ENCODE data around the gene JAML. TPM values are rescaled to one million over a fixed set of nuclear protein-coding genes. Genes with fewer than 3 reads are reported as not detected.

The JAML gene
- total RNA-seq, 2 donors from 2014 or later = 1.4 to 8.5 TPM

DNA sequence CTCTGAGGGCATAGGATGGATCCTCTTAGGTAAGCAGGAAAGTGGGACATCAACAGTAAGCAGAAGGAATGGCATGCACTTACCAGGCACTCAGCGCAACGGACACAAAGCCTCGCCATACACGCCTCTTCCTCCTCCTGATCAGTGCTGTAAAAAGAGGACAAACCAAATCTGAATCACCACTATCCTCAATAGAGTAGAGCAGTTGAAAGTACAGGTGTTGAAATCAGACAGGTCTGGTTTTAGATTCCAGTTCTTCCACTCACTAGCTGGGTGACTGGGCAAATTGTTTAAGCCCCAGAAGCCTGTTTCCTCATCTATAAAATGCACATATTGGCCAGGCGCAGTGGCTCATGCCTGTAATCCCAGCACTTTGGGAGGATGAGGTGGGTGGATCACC, 8.6 kb upstream of the JAML start:
- no peak for DNase-seq (ENCODE audit: low spot score)
- Mint-ChIP-seq H3K9me3 (no peaks in the 10 kb centered on the region), H3K4me3 (no peak overlapping the region), H3K36me3 (peaks cover 10% of the 10 kb centered on the region), H3K4me1 (ENCODE audit: low read depth in 2 of 2) (peaks cover 11 to 16% of the 10 kb centered on the region in 2 donors), H3K27me3 (no peaks in the 10 kb centered on the region), H3K27ac (no peak overlapping the region)
- no peak for ATAC-seq

DNA sequence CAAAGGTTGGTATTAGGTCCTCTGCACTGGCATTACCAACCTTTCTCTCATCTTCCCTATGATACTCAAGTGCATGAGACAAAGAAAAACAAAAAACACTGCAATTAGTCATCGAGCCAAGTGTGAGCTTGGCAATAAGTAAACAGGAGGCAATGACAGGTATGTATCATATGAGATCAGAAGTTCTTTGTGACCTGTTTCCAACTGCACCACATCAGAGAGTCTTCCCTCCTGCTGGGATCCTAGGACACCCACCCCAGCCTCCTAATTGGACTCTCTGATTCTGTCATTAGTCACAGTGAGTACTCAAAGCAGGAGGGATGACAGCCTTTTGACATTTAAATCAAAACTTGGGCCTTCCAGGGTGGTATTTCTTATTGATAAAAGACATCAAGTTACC, 7.8 kb upstream of the JAML start:
- no peak for DNase-seq (ENCODE audit: low spot score)
- no peaks in the 10 kb centered on the region for H3K27me3 Mint-ChIP-seq
- no peak for ATAC-seq
- no peak overlapping the region for H3K27ac Mint-ChIP-seq
- peaks cover 16 to 20% of the 10 kb centered on the region in 2 donors for H3K4me1 Mint-ChIP-seq (ENCODE audit: low read depth in 2 of 2)
- peaks cover 10% of the 10 kb centered on the region for H3K36me3 Mint-ChIP-seq
- no peaks in the 10 kb centered on the region for H3K9me3 Mint-ChIP-seq
- no peak overlapping the region for H3K4me3 Mint-ChIP-seq

DNA sequence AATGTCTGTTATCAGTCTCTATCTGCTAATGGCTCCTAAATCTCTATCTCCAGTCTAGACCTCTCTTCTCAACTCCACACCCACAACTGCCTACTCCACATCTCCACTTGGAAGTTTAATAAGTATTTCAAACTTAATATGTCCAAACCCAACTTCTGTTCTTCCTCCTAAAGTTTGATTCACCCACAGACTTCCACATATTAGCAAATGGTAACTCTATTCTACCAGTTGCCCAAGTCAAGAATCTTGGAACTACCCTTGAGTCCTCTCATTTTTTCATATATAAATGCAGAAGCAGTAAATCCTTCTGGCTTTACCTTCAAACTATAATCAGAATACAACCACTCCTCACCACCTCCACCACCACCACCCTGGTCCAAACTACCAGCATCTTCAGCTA, 6.7 kb upstream of the JAML start:
- H3K36me3 Mint-ChIP-seq = peaks cover 10% of the 10 kb centered on the region
- no peak overlapping the region for H3K27ac Mint-ChIP-seq
- H3K4me3 Mint-ChIP-seq = no peak overlapping the region
- H3K4me1 Mint-ChIP-seq (ENCODE audit: low read depth in 2 of 2) = peaks cover 28 to 32% of the 10 kb centered on the region in 2 donors
- no peaks in the 10 kb centered on the region for H3K9me3 Mint-ChIP-seq
- ATAC-seq (no peak), DNase-seq (ENCODE audit: low spot score) (no peak)
- no peaks in the 10 kb centered on the region for H3K27me3 Mint-ChIP-seq

DNA sequence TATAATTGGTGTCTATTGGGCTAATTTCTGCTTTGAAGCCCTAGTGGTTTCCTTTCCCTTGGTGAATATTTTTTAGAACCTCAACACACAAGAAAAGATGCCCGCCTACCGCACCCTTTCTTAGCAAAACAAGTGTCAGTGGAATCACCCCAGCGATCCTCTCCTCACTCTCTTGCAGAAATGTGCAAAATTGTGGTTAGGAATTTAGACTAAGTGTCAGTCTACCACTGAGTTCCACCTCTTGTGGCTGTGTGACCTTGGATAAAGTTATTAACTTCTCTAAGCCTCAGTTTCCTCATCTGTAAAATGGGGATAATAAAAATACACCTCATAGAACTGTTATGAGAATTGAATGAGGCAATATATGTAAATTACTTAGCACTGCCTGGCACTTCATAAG, 5.3 kb upstream of the JAML start:
- DNase-seq (ENCODE audit: low spot score) (no peak), ATAC-seq (no peak)
- H3K4me1 Mint-ChIP-seq (ENCODE audit: low read depth in 2 of 2) = peaks cover 32 to 33% of the 10 kb centered on the region in 2 donors
- no peaks in the 10 kb centered on the region for H3K27me3 Mint-ChIP-seq
- peaks cover 8% of the 10 kb centered on the region for H3K36me3 Mint-ChIP-seq
- H3K27ac Mint-ChIP-seq = no peak overlapping the region
- H3K9me3 Mint-ChIP-seq = no peaks in the 10 kb centered on the region
- H3K4me3 Mint-ChIP-seq = peak overlapping the region; percentile 21

DNA sequence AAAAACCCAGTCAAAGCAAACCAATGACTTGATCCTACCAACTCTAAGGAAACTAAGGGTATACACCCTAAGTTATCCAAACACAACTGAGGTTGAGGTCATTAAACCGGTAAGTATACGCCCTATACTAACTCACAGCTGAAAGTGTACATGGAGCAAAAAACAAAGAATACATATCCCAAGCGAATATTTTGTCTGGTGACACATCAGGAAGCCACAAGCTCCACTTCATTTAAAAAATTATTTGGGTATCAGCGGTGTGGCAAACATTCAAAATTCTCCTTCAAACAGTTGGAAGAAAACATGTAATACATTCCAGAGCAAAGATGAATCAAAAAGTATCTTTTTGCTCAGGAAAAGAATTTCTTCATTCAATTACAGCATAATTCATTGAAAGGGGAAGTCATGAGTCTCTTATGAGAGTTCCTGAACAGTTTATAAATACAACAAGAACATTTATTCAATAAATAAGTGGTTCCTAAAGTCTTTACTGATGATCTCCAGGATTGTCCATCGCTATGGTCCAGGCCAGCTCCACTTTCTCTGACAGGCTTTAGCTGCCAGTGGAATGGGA, 4.5 kb upstream of the JAML start:
- H3K4me3 Mint-ChIP-seq = peak overlapping the region; percentile 55

DNA sequence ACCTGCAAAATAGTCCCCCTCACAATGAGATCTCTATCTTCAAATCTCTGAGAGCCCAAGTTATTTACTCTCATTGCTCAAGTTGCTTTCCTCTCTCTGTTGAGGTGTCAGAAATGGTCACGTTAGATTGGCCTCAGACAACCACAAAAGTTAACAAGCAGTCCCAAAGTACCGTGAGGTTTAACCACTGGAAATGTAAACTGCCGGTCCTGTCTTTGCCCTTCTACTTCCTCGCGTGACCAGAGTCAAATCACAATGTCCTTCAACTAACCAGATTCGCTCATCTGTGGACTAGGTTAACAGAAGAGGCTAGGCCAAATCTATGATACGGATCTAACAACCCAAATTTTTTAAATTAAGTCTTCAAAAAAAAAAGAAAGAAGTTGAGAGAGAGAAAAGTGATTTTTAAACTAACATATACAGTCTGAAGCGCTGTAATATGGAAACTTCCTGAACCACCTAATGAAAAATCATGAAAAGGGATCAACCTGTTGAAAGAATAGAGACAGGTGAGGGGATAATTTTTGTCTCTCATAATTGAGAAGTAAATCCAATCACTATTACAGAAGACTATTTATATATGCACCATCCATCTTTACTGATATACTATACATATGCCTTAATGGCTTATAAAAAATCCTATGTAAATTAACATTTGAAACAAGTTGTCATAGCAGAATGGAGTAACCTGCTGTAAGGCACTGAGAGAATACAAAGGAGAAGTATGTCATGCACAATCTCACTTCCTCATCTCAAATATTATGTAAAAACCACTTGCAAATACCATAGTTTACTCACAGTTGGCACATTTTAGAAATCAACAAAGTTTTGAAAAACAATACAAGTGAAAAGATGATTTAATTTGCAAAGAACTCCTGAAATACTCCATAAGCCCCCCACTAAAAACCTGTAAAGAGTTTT, 3.3 kb upstream of the JAML start:
- Mint-ChIP-seq H3K9me3 (no peaks in the 10 kb centered on the region), H3K27me3 (peaks cover 0 to 3% of the 10 kb centered on the region in 2 donors), H3K27ac (peak overlapping the region; percentile 78 to 83), H3K4me1 (ENCODE audit: low read depth in 2 of 2) (peaks cover 45 to 51% of the 10 kb centered on the region in 2 donors), H3K4me3 (peak overlapping the region; percentile 78), H3K36me3 (peaks cover 6% of the 10 kb centered on the region)
- DNase-seq (ENCODE audit: low spot score) = peak; percentile 78
- ATAC-seq = peak; percentile 71 to 79

More for the DNA sequence above, 4.5 kb upstream of the JAML start:
- Mint-ChIP-seq H3K4me1 (ENCODE audit: low read depth in 2 of 2) (peaks cover 38 to 40% of the 10 kb centered on the region in 2 donors), H3K9me3 (no peaks in the 10 kb centered on the region), H3K36me3 (peaks cover 10% of the 10 kb centered on the region), H3K27ac (peak overlapping the region in 1 of 2 donors; percentile 83), H3K27me3 (peaks cover 0 to 3% of the 10 kb centered on the region in 2 donors)
- no peak for ATAC-seq
- no peak for DNase-seq (ENCODE audit: low spot score)

DNA sequence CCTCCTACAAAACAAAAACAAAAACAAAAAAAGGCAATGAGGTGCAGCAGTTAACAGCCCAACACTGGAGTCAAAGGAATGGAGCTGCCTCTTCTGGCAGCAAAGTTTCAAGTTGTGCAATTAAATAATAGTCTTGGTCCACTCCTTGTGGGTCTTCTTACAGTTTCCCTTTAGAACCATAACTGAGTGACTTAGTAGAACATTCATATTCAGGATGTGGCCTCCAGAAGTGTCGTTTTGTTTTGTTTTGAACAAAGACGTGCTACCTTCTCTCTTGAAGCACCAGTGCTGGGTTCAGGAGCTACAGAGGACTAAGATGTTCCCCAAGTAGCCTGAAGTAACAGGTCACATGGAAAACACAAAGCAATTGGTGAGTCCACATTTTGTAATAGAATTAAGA, 2.0 kb upstream of the JAML start:
- peaks cover 6% of the 10 kb centered on the region for H3K36me3 Mint-ChIP-seq
- peaks cover 45 to 56% of the 10 kb centered on the region in 2 donors for H3K4me1 Mint-ChIP-seq (ENCODE audit: low read depth in 2 of 2)

DNA sequence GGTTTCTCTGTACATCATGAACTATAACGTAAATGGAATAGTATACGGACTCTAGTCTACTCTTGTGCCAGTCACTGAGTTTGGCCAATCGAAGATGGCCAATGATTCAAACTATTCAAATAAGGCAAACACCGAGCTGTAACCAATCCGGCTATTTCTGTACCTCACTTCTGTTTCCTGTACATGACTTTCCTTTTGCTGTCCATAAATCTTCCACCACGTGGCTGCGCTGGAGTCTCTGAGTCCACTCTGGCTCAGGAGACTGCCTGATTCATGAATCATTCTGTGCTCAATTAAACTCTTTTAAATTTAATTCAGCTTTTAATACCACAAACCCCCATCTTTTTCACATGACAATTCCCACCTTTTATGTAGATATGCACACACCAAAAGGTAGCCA, 1.5 kb upstream of the JAML start:
- DNase-seq (ENCODE audit: low spot score) (no peak), ATAC-seq (no peak)
- H3K27ac Mint-ChIP-seq = peak overlapping the region; percentile 78 to 83
- H3K9me3 Mint-ChIP-seq = no peaks in the 10 kb centered on the region
- H3K27me3 Mint-ChIP-seq = peaks cover 0 to 7% of the 10 kb centered on the region in 2 donors
- peaks cover 45 to 56% of the 10 kb centered on the region in 2 donors for H3K4me1 Mint-ChIP-seq (ENCODE audit: low read depth in 2 of 2)
- H3K4me3 Mint-ChIP-seq = peak overlapping the region; percentile 78
- peaks cover 6% of the 10 kb centered on the region for H3K36me3 Mint-ChIP-seq

More for the DNA sequence above, 2.0 kb upstream of the JAML start:
- Mint-ChIP-seq H3K27me3 (peaks cover 0 to 7% of the 10 kb centered on the region in 2 donors), H3K27ac (peak overlapping the region; percentile 78 to 83), H3K9me3 (no peaks in the 10 kb centered on the region), H3K4me3 (peak overlapping the region; percentile 78)
- DNase-seq (ENCODE audit: low spot score) = no peak
- ATAC-seq = peak; percentile 75 to 84

DNA sequence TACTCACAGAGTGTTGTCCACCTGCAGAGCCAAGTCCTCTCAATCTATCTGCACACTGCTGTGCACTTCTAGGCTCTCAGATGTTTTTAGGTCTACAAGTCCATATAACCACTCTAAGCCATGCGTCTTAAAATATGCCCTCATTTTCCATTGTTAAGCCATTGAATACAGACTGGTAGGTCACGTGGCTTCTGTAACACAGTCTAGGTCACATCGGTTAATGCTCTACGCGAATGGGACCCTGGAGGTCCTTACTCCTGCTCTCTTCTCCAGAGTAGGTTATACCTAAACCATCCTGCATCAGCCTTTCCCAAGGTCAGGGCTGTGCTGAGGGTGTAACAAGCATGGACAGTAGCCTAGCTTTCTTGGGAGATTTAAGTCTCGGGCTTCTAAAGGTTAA, 819 bp downstream of the JAML start:
- ATAC-seq (no peak), DNase-seq (ENCODE audit: low spot score) (no peak)
- Mint-ChIP-seq H3K4me1 (ENCODE audit: low read depth in 2 of 2) (peaks cover 36 to 65% of the 10 kb centered on the region in 2 donors), H3K9me3 (no peaks in the 10 kb centered on the region), H3K27me3 (peaks cover 0 to 14% of the 10 kb centered on the region in 2 donors), H3K36me3 (peaks cover 6% of the 10 kb centered on the region), H3K27ac (peak overlapping the region; percentile 67 to 78), H3K4me3 (peak overlapping the region; percentile 76)

DNA sequence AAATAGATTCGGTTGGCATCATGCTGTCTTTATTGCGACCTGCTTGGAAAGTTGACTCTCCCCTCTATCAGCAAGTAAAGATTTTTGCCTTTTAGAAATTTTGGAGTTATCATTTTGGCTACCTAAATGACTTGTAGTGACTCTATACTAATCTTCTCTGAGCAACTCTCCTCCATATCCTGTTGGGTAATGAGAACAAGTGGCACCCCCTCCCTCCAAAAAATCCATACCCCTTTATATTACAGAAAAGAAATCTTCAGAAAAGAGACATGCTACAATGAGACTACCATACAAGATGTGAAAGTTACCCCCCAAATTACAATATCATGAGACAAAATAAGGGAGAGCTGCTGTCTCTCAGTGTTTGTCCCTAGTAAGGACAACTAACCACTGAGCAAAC, 1.2 kb downstream of the JAML start:
- H3K9me3 Mint-ChIP-seq = no peaks in the 10 kb centered on the region
- H3K4me1 Mint-ChIP-seq (ENCODE audit: low read depth in 2 of 2) = peaks cover 36 to 63% of the 10 kb centered on the region in 2 donors
- peaks cover 6% of the 10 kb centered on the region for H3K36me3 Mint-ChIP-seq
- peak overlapping the region; percentile 76 for H3K4me3 Mint-ChIP-seq
- peaks cover 0 to 17% of the 10 kb centered on the region in 2 donors for H3K27me3 Mint-ChIP-seq
- ATAC-seq (no peak), DNase-seq (ENCODE audit: low spot score) (no peak)
- peak overlapping the region; percentile 67 to 78 for H3K27ac Mint-ChIP-seq

DNA sequence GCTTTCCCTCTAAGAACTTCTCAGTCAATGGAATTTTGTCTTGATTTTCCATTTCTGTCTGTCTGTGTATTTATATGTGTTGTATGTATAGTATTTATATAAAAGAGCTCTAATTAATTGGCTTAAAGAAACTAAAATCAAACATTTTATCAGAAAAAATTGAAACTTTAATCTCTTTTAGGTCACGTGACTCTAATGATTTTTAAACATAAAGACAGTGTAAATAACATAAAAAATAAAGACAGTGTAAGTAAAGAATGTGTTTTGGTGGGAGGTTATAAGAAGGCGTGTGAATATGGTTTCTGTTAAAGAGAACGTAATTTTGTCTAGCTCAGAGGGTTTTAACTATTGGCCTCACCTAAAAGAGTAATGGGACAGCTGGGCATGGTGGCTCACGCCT, 2.4 kb downstream of the JAML start:
- peak overlapping the region; percentile 67 to 78 for H3K27ac Mint-ChIP-seq
- peaks cover 0 to 17% of the 10 kb centered on the region in 2 donors for H3K27me3 Mint-ChIP-seq
- ATAC-seq (no peak), DNase-seq (ENCODE audit: low spot score) (no peak)
- H3K36me3 Mint-ChIP-seq = peaks cover 6% of the 10 kb centered on the region
- no peak overlapping the region for H3K4me3 Mint-ChIP-seq
- no peaks in the 10 kb centered on the region for H3K9me3 Mint-ChIP-seq
- peaks cover 29 to 61% of the 10 kb centered on the region in 2 donors for H3K4me1 Mint-ChIP-seq (ENCODE audit: low read depth in 2 of 2)

DNA sequence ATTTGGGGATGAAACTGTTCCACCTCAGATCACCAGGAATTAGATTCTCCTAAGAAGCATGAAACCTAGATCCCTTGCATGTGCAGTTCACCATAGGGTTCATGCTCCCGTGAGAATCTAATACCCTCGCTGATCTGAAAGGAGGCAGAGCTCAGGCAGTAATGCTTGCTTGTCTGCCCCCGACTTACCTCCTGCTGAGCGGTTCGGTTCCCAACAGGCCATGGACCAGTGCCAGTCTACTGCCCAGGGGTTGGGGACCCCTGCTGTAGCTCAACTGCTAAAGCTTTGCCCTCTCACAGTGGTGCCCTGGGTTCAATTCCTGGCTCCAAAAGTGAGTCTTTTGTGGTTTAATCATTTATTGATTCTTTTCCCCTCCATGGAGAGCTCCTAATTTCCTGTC, 3.4 kb downstream of the JAML start:
- H3K36me3 Mint-ChIP-seq = peaks cover 6% of the 10 kb centered on the region
- ATAC-seq = no peak
- DNase-seq (ENCODE audit: low spot score) = no peak
- H3K9me3 Mint-ChIP-seq = no peaks in the 10 kb centered on the region
- no peak overlapping the region for H3K4me3 Mint-ChIP-seq
- H3K27me3 Mint-ChIP-seq = peaks cover 0 to 22% of the 10 kb centered on the region in 2 donors
- H3K4me1 Mint-ChIP-seq (ENCODE audit: low read depth in 2 of 2) = peaks cover 26 to 61% of the 10 kb centered on the region in 2 donors
- no peak overlapping the region for H3K27ac Mint-ChIP-seq

DNA sequence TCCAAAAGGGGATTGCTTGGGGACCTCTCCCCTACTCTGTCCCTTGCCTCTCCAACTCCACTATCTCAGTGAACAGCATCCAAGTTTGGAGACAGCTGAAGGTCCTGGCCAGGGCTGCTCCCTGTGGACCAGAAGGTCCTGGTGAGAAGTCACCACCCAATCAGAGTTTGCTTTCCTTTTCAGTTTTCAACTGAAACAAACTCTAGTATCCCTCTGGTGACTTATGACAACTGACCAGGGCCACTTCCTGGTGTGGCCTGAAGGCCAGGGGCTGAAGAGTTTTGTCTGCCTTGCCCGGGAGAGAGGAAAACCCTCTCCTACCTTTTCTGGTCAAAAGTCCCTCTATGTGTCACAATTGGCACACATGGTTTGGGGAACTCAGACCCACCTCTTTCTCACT, 5.1 kb downstream of the JAML start:
- Mint-ChIP-seq H3K27ac (peak overlapping the region; percentile 80 to 81), H3K4me3 (peak overlapping the region; percentile 54), H3K36me3 (no peaks in the 10 kb centered on the region), H3K9me3 (no peaks in the 10 kb centered on the region), H3K27me3 (peaks cover 0 to 24% of the 10 kb centered on the region in 2 donors), H3K4me1 (ENCODE audit: low read depth in 2 of 2) (peaks cover 23 to 59% of the 10 kb centered on the region in 2 donors)
- ATAC-seq = no peak
- DNase-seq (ENCODE audit: low spot score) = no peak

DNA sequence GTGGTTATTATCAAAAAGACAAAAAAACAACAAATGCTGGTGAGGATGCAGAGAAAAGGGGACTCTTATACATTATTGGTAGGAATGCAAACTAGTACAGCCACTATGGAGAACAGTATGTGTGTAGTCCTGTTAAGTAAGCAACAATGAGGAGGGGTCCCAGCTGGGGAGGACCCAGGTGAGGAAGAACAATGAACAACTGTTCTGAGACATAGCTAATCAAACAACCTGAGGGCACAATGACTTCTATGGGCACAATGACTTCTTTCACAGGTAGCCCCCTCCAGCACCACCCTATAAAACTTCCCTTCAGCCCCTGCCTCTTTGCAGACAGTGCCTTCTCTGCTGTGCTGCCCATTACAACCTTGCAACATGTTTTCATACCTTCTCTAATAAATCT, 5.6 kb downstream of the JAML start:
- peaks cover 23 to 59% of the 10 kb centered on the region in 2 donors for H3K4me1 Mint-ChIP-seq (ENCODE audit: low read depth in 2 of 2)
- peak overlapping the region; percentile 54 for H3K4me3 Mint-ChIP-seq
- DNase-seq (ENCODE audit: low spot score) = no peak
- no peaks in the 10 kb centered on the region for H3K36me3 Mint-ChIP-seq
- H3K27me3 Mint-ChIP-seq = peaks cover 0 to 24% of the 10 kb centered on the region in 2 donors
- ATAC-seq = no peak
- H3K9me3 Mint-ChIP-seq = no peaks in the 10 kb centered on the region
- peak overlapping the region; percentile 80 to 81 for H3K27ac Mint-ChIP-seq
